CD14-positive monocyte (primary cell): ENCODE measurements around the gene PLAC1. TPM values are rescaled to one million over a fixed set of nuclear protein-coding genes. Genes with fewer than 3 reads are reported as not detected.

Experiments used
- DNase-seq, 3 donors: peaks; one replicate each; pipeline ENCODE4 v3.0.0-alpha.2; 2011 to 2022
- H2AFZ ChIP-seq: 2 replicates; pipeline ENCODE4 v1.6.0; 2012; ENCODE audit warnings: mild to moderate bottlenecking, low read depth, low read length, inconsistent platforms; ENCODE audit not compliant: insufficient read depth, poor library complexity, severe bottlenecking
- H3K27ac ChIP-seq, 2 donors: 1 replicate in 1 of 2; 2 replicates in 1 of 2; pipeline ENCODE4 v1.5.1; 2012 to 2013; ENCODE audit warnings: low read length in 2 of 2, control low read depth in 1 of 2, inconsistent platforms in 1 of 2, low read depth in 1 of 2, mild to moderate bottlenecking in 1 of 2
- H3K27me3 ChIP-seq, 2 donors: one replicate each; pipeline versions ENCODE4 v1.6.0 to v1.6.1; 2011 to 2013; ENCODE audit warnings: low read length in 2 of 2; ENCODE audit not compliant: control insufficient read depth in 2 of 2, insufficient read depth in 2 of 2
- H3K36me3 ChIP-seq, 2 donors: replicated peaks in 1 of 2; 1 replicate in 1 of 2; 2 replicates in 1 of 2; pipeline versions ENCODE4 v1.5.1 to v1.6.1; 2012 to 2013; ENCODE audit warnings: low read length in 2 of 2, control low read depth in 1 of 2, inconsistent platforms in 1 of 2, mild to moderate bottlenecking in 1 of 2; ENCODE audit not compliant: insufficient read depth in 2 of 2, control insufficient read depth in 1 of 2
- H3K4me1 ChIP-seq, 2 donors: 1 replicate in 1 of 2; 2 replicates in 1 of 2; pipeline versions ENCODE4 v1.5.1 to v1.6.1; 2012 to 2013; ENCODE audit warnings: low read length in 2 of 2, control low read depth in 1 of 2, inconsistent platforms in 1 of 2, mild to moderate bottlenecking in 1 of 2, moderate library complexity in 1 of 2; ENCODE audit not compliant: insufficient read depth in 2 of 2, control insufficient read depth in 1 of 2
- H3K4me2 ChIP-seq: replicated peaks from 2 replicates; pipeline ENCODE3; 2012; ENCODE audit warnings: low read length, moderate library complexity, mild to moderate bottlenecking; ENCODE audit not compliant: poor library complexity, severe bottlenecking; ENCODE audit errors: extremely low read depth
- H3K4me3 ChIP-seq, 3 experiments: fragments of 200-600 bp in 1 of 3; sonication (generic) in 1 of 3; replicated peaks in 1 of 3; 1 replicate in 2 of 3; 2 replicates in 1 of 3; pipeline ENCODE4 v1.5.1; 2011 to 2013; ENCODE audit warnings: low read length in 3 of 3, mild to moderate bottlenecking in 3 of 3, control low read depth in 2 of 3, low read depth in 2 of 3, inconsistent platforms in 1 of 3, moderate library complexity in 1 of 3
- H3K79me2 ChIP-seq: 2 replicates; pipeline ENCODE4 v1.6.0; 2012; ENCODE audit warnings: mild to moderate bottlenecking, control low read depth, inconsistent platforms, low read length, moderate library complexity; ENCODE audit not compliant: insufficient read depth
- H3K9ac ChIP-seq: 2 replicates; pipeline ENCODE4 v1.6.0; 2017; ENCODE audit warnings: low read length, mild to moderate bottlenecking; ENCODE audit not compliant: insufficient read depth, poor library complexity, severe bottlenecking
- H3K9me3 ChIP-seq, 2 donors: replicated peaks in 1 of 2; 1 replicate in 1 of 2; 2 replicates in 1 of 2; pipeline versions ENCODE4 v1.5.1 to v1.6.1; 2012 to 2013; ENCODE audit warnings: low read length in 2 of 2, control low read depth in 1 of 2; ENCODE audit not compliant: control insufficient read depth in 1 of 2, insufficient read depth in 1 of 2
- H4K20me1 ChIP-seq: 2 replicates; pipeline ENCODE4 v1.6.0; 2012; ENCODE audit warnings: mild to moderate bottlenecking, low read length, control low read depth, moderate library complexity; ENCODE audit not compliant: insufficient read depth
- H3K27ac Mint-ChIP-seq, 7 donors: one replicate each; pipeline ENCODE4 v1.8.0; 2020; ENCODE audit warnings: mild to moderate bottlenecking in 7 of 7, mixed read lengths in 7 of 7, moderate library complexity in 6 of 7, inconsistent platforms in 2 of 7
- H3K27me3 Mint-ChIP-seq, 3 donors: one replicate each; pipeline ENCODE4 v1.8.0; 2021 to 2022; ENCODE audit warnings: low read depth in 3 of 3, mild to moderate bottlenecking in 3 of 3, mixed read lengths in 3 of 3, moderate library complexity in 3 of 3, inconsistent platforms in 1 of 3
- H3K36me3 Mint-ChIP-seq, 2 donors: one replicate each; pipeline ENCODE4 v1.8.0; 2020; ENCODE audit warnings: mixed read lengths in 2 of 2, inconsistent platforms in 1 of 2, mild to moderate bottlenecking in 1 of 2
- H3K4me1 Mint-ChIP-seq: one replicate; pipeline ENCODE4 v1.8.0; 2020; ENCODE audit warnings: mild to moderate bottlenecking, mixed read lengths
- H3K4me3 Mint-ChIP-seq, 2 donors: one replicate each; pipeline ENCODE4 v1.8.0; 2020; ENCODE audit warnings: mild to moderate bottlenecking in 2 of 2, mixed read lengths in 2 of 2, moderate library complexity in 1 of 2
- H3K9me3 Mint-ChIP-seq, 7 donors: one replicate each; pipeline ENCODE4 v1.8.0; 2020 to 2022; ENCODE audit warnings: mixed read lengths in 7 of 7, mild to moderate bottlenecking in 6 of 7, moderate library complexity in 6 of 7, inconsistent platforms in 2 of 7
- WGBS: methylation state at CpG from one replicate; pipeline ENCODE4 v1.1.5; 2013; ENCODE audit warnings: missing lambda C conversion rate; ENCODE audit not compliant: insufficient coverage; 5-methylcytosine and 5-hydroxymethylcytosine counted together
- intact Hi-C, 2 donors: fragments of 100-400 bp; cut with micrococcal nuclease; formaldehyde crosslinking; loops; one replicate each; pipeline versions ENCODE4 v1.15.0 to v1.15.1; 2023
- polyA plus RNA-seq, 3 donors: library from polyadenylated mRNA; depleted of rRNA in 1 of 3; unstranded in 2 of 3; stranded (reverse) in 1 of 3; fragments of 300-500 nt in 2 of 3; fragments of >200 nt in 1 of 3; fragmentation: Illumina TruSeq in 2 of 3; gene quantifications; 1 replicate in 2 of 3; 2 replicates in 1 of 3; pipeline ENCODE4 v1.2.3, GENCODE V29; 2012 to 2021
- TF ChIP-seq, protein P1 (sequence below): fragments of 200-600 bp; IDR thresholded peaks from one replicate; pipeline ENCODE4 v1.8.0; 2022; ENCODE audit warnings: antibody characterized with exemption, mild to moderate bottlenecking

Gene PLAC1
- polyA plus RNA-seq, 3 donors: not detected

DNA sequence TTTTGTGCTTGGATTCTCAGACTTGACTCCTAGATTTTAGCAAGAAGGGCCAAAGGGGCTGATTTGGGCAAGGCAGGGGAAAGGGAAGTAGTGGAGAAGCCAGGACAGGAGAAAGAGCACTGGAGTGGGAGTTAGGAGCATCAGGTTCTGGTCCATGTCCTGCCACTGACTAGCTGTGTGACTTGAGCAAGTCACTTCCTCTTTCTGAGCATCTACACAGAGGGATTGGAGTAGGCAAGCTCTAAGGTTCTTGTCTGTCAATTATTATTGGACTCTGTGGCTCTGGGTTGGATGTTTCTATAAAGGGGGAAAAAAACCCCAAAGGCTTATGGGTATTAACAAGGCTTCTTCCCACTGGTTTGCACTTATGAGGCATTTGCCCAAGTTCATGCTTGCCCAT, 24.4 kb downstream of the PLAC1 start:
- H3K79me2 ChIP-seq: no peaks in the 10 kb centered on the region
- no peak overlapping the region for H3K27ac ChIP-seq
- H3K4me1 ChIP-seq: no peaks in the 10 kb centered on the region
- DNase-seq: peak in 1 of 3 donors; percentile 5
- H3K9ac ChIP-seq: no peak overlapping the region
- H3K27ac Mint-ChIP-seq: no peak overlapping the region
- peaks cover 1 to 5% (median 2%) of the 10 kb centered on the region in 3 donors for H3K27me3 Mint-ChIP-seq
- no peak overlapping the region for H3K4me2 ChIP-seq
- no peaks in the 10 kb centered on the region for H4K20me1 ChIP-seq
- no peak overlapping the region for H3K4me3 Mint-ChIP-seq
- H3K27me3 ChIP-seq: peaks cover 0 to 3% of the 10 kb centered on the region in 2 donors
- TF ChIP-seq, protein P1, sequence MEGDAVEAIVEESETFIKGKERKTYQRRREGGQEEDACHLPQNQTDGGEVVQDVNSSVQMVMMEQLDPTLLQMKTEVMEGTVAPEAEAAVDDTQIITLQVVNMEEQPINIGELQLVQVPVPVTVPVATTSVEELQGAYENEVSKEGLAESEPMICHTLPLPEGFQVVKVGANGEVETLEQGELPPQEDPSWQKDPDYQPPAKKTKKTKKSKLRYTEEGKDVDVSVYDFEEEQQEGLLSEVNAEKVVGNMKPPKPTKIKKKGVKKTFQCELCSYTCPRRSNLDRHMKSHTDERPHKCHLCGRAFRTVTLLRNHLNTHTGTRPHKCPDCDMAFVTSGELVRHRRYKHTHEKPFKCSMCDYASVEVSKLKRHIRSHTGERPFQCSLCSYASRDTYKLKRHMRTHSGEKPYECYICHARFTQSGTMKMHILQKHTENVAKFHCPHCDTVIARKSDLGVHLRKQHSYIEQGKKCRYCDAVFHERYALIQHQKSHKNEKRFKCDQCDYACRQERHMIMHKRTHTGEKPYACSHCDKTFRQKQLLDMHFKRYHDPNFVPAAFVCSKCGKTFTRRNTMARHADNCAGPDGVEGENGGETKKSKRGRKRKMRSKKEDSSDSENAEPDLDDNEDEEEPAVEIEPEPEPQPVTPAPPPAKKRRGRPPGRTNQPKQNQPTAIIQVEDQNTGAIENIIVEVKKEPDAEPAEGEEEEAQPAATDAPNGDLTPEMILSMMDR: no peak
- H3K9me3 Mint-ChIP-seq: no peaks in the 10 kb centered on the region
- no peaks in the 10 kb centered on the region for H3K9me3 ChIP-seq
- H2AFZ ChIP-seq: no peak overlapping the region
- H3K36me3 Mint-ChIP-seq: no peaks in the 10 kb centered on the region
- intact Hi-C loops: no loop called here
- no peak overlapping the region for H3K4me3 ChIP-seq
- H3K4me1 Mint-ChIP-seq: no peaks in the 10 kb centered on the region
- H3K36me3 ChIP-seq: no peaks in the 10 kb centered on the region

DNA sequence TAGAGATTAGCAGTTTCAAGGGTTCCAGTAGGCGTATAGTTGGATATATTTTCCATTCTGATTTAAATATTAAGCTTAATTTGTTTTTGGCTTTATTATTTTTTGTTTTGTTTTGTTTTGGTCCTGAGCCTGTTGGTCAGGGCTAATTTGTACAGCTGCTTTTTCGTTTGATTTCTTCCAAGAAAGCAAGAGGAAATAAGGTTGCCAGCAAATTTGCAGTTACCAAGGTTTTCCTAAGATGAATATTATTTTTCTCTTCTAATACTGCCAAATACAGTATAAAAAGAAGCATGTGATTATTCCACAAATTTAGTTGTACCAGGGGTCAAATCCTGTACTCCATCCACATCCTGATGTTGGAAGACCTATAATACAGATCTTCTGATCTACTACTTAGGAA, 24.9 kb downstream of the PLAC1 start:
- Mint-ChIP-seq H3K27ac (no peak overlapping the region), H3K4me1 (no peaks in the 10 kb centered on the region)
- intact Hi-C loops: no loop called here

More for the DNA sequence above, 24.9 kb downstream of the PLAC1 start:
- Histone ChIP-seq H3K36me3 (no peaks in the 10 kb centered on the region), H3K27me3 (peaks cover 0 to 3% of the 10 kb centered on the region in 2 donors), H3K4me3 (no peak overlapping the region), H4K20me1 (no peaks in the 10 kb centered on the region), H2AFZ (no peak overlapping the region), H3K27ac (no peak overlapping the region), H3K79me2 (no peaks in the 10 kb centered on the region), H3K4me1 (no peaks in the 10 kb centered on the region), H3K9ac (no peak overlapping the region), H3K4me2 (no peak overlapping the region), H3K9me3 (no peaks in the 10 kb centered on the region)
- no peak for DNase-seq
- WGBS: no CpG with 5 or more reads among the region's 2 CpGs
- Mint-ChIP-seq H3K4me3 (no peak overlapping the region), H3K27me3 (peaks cover 0 to 5% (median 1%) of the 10 kb centered on the region in 3 donors), H3K36me3 (no peaks in the 10 kb centered on the region), H3K9me3 (no peaks in the 10 kb centered on the region)
- TF ChIP-seq, protein P1: no peak
